ENCODE data around the gene OR2L13.

The OR2L13 gene

DNA sequence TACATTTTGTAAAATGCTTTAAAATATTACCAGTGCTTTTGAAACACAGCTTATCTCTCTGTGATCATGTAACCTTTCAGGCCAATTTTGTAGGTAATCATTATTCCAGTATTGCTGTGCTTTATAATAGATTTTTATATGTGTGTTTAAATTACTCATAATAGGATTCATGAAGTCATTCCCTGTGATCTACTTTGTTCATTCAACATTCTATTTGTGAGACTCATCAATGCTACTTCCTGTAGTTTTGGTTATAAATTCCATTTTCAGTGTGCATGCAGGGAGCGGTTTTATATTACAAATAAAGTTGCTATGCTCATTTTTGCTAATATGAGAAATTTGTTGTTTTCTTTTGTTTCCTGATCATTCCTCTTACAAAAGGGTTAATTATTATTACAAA is 45.9 kb downstream of the OR2L13 start:
- no peak overlapping the region for H3K4me3 Mint-ChIP-seq
- H3K9me3 Mint-ChIP-seq = peaks cover 13% of the 10 kb centered on the region
- H3K4me1 Mint-ChIP-seq (ENCODE audit: low read depth) = no peaks in the 10 kb centered on the region
- no peak overlapping the region for H3K27ac Mint-ChIP-seq
- no peaks in the 10 kb centered on the region for H3K27me3 Mint-ChIP-seq
- no peaks in the 10 kb centered on the region for H3K36me3 Mint-ChIP-seq (ENCODE audit: low read depth)
- intact Hi-C loops (cut with micrococcal nuclease) = no loop called here

DNA sequence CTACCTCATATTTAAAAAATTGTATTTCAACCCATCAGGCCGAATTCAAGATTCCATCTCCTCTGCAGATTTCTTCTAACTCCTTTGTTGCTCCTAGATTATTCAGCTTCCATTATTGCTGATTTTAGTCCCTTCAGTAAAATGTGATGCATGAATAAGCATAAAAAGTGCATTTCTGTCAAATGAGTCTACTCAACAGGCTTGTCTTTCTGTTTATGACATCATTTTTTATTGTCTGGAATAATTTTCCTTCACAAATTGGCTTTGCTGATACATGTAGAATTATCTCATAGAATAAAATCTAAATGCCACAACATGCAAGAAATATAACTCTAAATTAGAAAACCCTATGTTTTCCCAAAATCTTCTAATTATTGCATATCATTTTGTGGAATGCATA is 48.3 kb downstream of the OR2L13 start:
- no peaks in the 10 kb centered on the region for H3K4me1 Mint-ChIP-seq (ENCODE audit: low read depth)
- H3K27ac Mint-ChIP-seq = no peak overlapping the region
- no peak overlapping the region for H3K4me3 Mint-ChIP-seq
- H3K9me3 Mint-ChIP-seq = peaks cover 31% of the 10 kb centered on the region
- H3K27me3 Mint-ChIP-seq = no peaks in the 10 kb centered on the region
- intact Hi-C loops (cut with micrococcal nuclease) = no loop called here
- H3K36me3 Mint-ChIP-seq (ENCODE audit: low read depth) = no peaks in the 10 kb centered on the region

DNA sequence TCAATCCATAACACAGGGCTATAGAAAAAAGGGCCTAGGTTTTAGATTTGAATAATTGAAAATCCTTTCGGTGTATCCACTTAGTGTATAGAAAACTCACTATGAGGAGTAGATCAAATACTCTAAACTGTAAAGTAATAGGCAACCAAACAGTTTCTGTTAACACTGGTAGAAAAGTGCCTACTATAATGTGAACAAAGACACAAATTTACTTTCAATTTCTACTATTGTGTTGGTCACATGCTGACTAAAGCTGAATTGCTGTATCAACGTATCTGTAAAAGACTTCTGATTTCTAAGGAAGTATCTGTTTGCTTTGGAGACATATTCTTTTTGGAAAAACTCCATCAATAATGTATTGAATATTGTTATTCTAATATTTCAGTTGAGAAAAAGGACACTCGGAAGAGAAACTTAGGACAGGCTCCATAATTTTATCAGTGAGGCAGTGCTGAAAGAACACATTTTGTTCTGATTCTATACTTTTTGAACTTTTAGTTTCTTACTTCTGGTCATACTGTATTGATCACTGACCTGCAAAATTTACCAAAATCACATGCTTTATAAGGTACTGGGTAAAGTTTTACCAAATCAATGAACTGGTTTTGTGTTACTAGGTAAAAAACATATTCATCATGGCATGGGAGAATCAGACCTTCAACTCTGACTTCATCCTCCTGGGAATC is 49.7 kb downstream of the OR2L13 start, which contains the start of gene OR2M5:
TSS of gene OR2M5 (plus strand) at position 636 of the 686 bp plus-strand sequence. CDS start at position 636, 0 bp downstream.
- Mint-ChIP-seq H3K36me3 (ENCODE audit: low read depth) (no peaks in the 10 kb centered on the region), H3K27me3 (no peaks in the 10 kb centered on the region), H3K4me1 (ENCODE audit: low read depth) (no peaks in the 10 kb centered on the region), H3K9me3 (peaks cover 31% of the 10 kb centered on the region), H3K4me3 (no peak within 1 kb of the TSS), H3K27ac (no peak within 1 kb of the TSS)
- intact Hi-C loops (cut with micrococcal nuclease) = no loop called here
